Measurements from ENCODE around the gene TIMP1.

Gene TIMP1

GRCh38 chrX:47560179-47560933, 21.9 kb upstream of the TIMP1 start:
- H3K4me3 ChIP-seq (ENCODE audit: low read depth, low read length, poor library complexity, severe bottlenecking), result peak overlapping the region; percentile 90

GRCh38 chrX:47560934-47561658, 21.1 kb upstream of the TIMP1 start, which contains the start of gene ARAF:
ARAF (plus strand) TSS chrX:47561205; CDS start chrX:47562968, 1,763 bp downstream.
- Histone ChIP-seq H3K9me2 (ENCODE audit: low read depth, low read length) (no peaks in the 10 kb centered on the region), H3K79me2 (ENCODE audit: insufficient read depth, low read length) (no peaks in the 10 kb centered on the region), H3K36me3 (ENCODE audit: insufficient read depth, low read length) (peaks cover 27% of the 10 kb centered on the region), H3K27ac (ENCODE audit: low read depth, low read length, poor library complexity, severe bottlenecking) (peak within 1 kb of the TSS; percentile 65), H2AFZ (ENCODE audit: low read length) (no peak within 1 kb of the TSS), H3K4me1 (ENCODE audit: insufficient read depth, low read length, severe bottlenecking) (peaks cover 32% of the 10 kb centered on the region), H3K27me3 (ENCODE audit: insufficient read depth, low read length) (no peaks in the 10 kb centered on the region), H3F3A (ENCODE audit: insufficient read depth, low read length) (no peaks in the 10 kb centered on the region), H3K4me3 (ENCODE audit: low read depth, low read length, poor library complexity, severe bottlenecking) (peak within 1 kb of the TSS; percentile 90), H3K9ac (ENCODE audit: low read length) (peak within 1 kb of the TSS; percentile 88), H3K9me3 (ENCODE audit: low read length) (no peaks in the 10 kb centered on the region), H4K20me1 (ENCODE audit: insufficient read depth, low read length) (no peaks in the 10 kb centered on the region), H3K4me2 (ENCODE audit: low read length) (peak within 1 kb of the TSS; percentile 77)
- TF ChIP-seq EZH2 (IDR thresholded peaks at IDR 0.05; ENCODE audit: borderline replicate concordance, low read length) (no peak), CTCF (IDR thresholded peaks at IDR 0.05; ENCODE audit: low read length) (no peak)

More at GRCh38 chrX:47560179-47560933, 21.9 kb upstream of the TIMP1 start:
- Histone ChIP-seq H3K27me3 (ENCODE audit: insufficient read depth, low read length) (no peaks in the 10 kb centered on the region), H2AFZ (ENCODE audit: low read length) (no peak overlapping the region), H3K9ac (ENCODE audit: low read length) (peak overlapping the region; percentile 73), H3K9me3 (ENCODE audit: low read length) (no peaks in the 10 kb centered on the region), H3K79me2 (ENCODE audit: insufficient read depth, low read length) (no peaks in the 10 kb centered on the region), H3K36me3 (ENCODE audit: insufficient read depth, low read length) (peaks cover 27% of the 10 kb centered on the region), H4K20me1 (ENCODE audit: insufficient read depth, low read length) (no peaks in the 10 kb centered on the region), H3K4me2 (ENCODE audit: low read length) (peak overlapping the region; percentile 72), H3K27ac (ENCODE audit: low read depth, low read length, poor library complexity, severe bottlenecking) (peak overlapping the region; percentile 65), H3K9me2 (ENCODE audit: low read depth, low read length) (no peaks in the 10 kb centered on the region), H3K4me1 (ENCODE audit: insufficient read depth, low read length, severe bottlenecking) (peaks cover 38% of the 10 kb centered on the region), H3F3A (ENCODE audit: insufficient read depth, low read length) (no peaks in the 10 kb centered on the region)
- TF ChIP-seq EZH2 (IDR thresholded peaks at IDR 0.05; ENCODE audit: borderline replicate concordance, low read length), result no peak
- no peak for TF ChIP-seq CTCF (IDR thresholded peaks at IDR 0.05; ENCODE audit: low read length)

GRCh38 chrX:47561659-47562151, 20.5 kb upstream of the TIMP1 start:
- Histone ChIP-seq H3K79me2 (ENCODE audit: insufficient read depth, low read length) (no peaks in the 10 kb centered on the region), H3K9ac (ENCODE audit: low read length) (peak overlapping the region; percentile 88), H3K27ac (ENCODE audit: low read depth, low read length, poor library complexity, severe bottlenecking) (peak overlapping the region; percentile 65), H2AFZ (ENCODE audit: low read length) (no peak overlapping the region), H4K20me1 (ENCODE audit: insufficient read depth, low read length) (no peaks in the 10 kb centered on the region), H3K4me1 (ENCODE audit: insufficient read depth, low read length, severe bottlenecking) (peaks cover 29% of the 10 kb centered on the region), H3K9me3 (ENCODE audit: low read length) (no peaks in the 10 kb centered on the region), H3F3A (ENCODE audit: insufficient read depth, low read length) (no peaks in the 10 kb centered on the region), H3K4me2 (ENCODE audit: low read length) (peak overlapping the region; percentile 77), H3K9me2 (ENCODE audit: low read depth, low read length) (no peaks in the 10 kb centered on the region), H3K36me3 (ENCODE audit: insufficient read depth, low read length) (peaks cover 33% of the 10 kb centered on the region), H3K4me3 (ENCODE audit: low read depth, low read length, poor library complexity, severe bottlenecking) (peak overlapping the region; percentile 90), H3K27me3 (ENCODE audit: insufficient read depth, low read length) (no peaks in the 10 kb centered on the region)
- TF ChIP-seq CTCF (IDR thresholded peaks at IDR 0.05; ENCODE audit: low read length) (no peak), EZH2 (IDR thresholded peaks at IDR 0.05; ENCODE audit: borderline replicate concordance, low read length) (no peak)
